ENCODE measurements around the gene GPR55. TPM values are rescaled to one million over a fixed set of nuclear protein-coding genes. Genes with fewer than 3 reads are reported as not detected.
A peak's percentile ranks its signal among the peaks of the same experiment; 100 is the strongest.

The GPR55 gene
- total and polyA plus RNA-seq, 8 donors: 0.06 to 0.24 (median 0.09) TPM; not detected in 3

DNA sequence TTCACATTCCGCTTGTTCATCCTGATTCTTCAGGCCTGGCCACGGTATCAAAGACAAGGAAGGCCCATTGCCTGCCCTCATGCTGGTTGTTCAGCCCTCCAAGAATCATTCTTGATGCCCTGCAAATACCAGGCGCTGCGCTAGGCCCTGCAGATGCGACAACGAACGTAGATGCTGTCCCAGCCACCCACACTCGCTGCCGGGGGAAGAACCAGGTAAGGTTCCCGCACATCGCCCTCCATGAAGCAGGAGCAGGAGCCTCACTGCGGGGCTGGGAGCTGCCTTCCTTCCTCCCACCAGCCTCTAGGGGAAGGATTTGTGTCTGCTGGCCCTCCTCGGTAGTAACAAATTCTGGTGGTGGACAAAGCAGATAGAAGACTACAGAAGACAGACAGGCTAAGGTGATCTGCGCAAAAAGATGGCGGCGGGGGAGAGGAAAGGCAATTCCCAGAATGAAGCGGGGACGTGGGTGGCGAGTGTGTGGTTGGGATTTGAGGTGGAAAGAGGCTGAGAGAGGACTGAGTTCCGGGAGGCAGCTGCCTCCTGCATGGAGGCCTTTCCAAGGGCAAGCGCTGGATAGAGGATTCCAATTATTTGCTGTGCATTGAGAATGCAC, 19.8 kb upstream of the GPR55 start:
- Histone ChIP-seq H3K9me3 (no peaks in the 10 kb centered on the region), H3K27me3 (no peaks in the 10 kb centered on the region), H3K36me3 (no peaks in the 10 kb centered on the region), H3K27ac (no peak overlapping the region), H3K4me3 (no peak overlapping the region), H3K4me1 (no peaks in the 10 kb centered on the region)
- ATAC-seq (no peak), DNase-seq (no peak)
- TF ChIP-seq, protein P1, sequence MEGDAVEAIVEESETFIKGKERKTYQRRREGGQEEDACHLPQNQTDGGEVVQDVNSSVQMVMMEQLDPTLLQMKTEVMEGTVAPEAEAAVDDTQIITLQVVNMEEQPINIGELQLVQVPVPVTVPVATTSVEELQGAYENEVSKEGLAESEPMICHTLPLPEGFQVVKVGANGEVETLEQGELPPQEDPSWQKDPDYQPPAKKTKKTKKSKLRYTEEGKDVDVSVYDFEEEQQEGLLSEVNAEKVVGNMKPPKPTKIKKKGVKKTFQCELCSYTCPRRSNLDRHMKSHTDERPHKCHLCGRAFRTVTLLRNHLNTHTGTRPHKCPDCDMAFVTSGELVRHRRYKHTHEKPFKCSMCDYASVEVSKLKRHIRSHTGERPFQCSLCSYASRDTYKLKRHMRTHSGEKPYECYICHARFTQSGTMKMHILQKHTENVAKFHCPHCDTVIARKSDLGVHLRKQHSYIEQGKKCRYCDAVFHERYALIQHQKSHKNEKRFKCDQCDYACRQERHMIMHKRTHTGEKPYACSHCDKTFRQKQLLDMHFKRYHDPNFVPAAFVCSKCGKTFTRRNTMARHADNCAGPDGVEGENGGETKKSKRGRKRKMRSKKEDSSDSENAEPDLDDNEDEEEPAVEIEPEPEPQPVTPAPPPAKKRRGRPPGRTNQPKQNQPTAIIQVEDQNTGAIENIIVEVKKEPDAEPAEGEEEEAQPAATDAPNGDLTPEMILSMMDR (IDR thresholded peaks at IDR 0.05): no peak
- intact Hi-C loops (cut with DNase I): no loop called here

DNA sequence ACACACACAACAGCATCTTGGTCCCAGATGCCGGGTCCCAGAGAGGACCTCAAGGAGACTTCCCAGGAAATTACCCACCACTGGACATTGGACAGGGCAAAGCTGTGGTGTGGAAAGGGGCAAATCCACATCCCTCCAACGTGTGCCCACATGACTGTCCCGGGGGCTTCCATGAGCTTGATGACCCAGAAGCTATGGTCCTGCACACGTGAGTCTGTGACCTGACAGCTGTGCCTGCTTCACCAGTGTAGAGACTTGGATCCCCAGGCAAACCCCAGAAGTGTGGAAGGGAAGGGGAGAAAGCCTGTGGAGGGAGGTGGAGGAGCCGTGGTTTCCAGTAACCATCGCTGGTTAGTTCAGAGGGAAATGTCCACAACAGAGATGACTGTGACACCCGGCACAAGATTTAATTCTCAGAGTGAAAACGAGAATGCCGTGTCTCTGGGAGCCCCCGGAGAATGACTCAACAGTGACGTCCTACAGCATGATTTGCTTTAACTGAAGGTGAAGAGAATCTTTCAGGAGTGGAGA, 19.1 kb upstream of the GPR55 start:
- Histone ChIP-seq H3K27me3 (no peaks in the 10 kb centered on the region), H3K4me3 (no peak overlapping the region), H3K9me3 (no peaks in the 10 kb centered on the region), H3K36me3 (no peaks in the 10 kb centered on the region), H3K4me1 (no peaks in the 10 kb centered on the region), H3K27ac (no peak overlapping the region)
- TF ChIP-seq, protein P1 (IDR thresholded peaks at IDR 0.05): no peak
- intact Hi-C loops (cut with DNase I): no loop called here
- ATAC-seq: no peak
- DNase-seq: no peak

DNA sequence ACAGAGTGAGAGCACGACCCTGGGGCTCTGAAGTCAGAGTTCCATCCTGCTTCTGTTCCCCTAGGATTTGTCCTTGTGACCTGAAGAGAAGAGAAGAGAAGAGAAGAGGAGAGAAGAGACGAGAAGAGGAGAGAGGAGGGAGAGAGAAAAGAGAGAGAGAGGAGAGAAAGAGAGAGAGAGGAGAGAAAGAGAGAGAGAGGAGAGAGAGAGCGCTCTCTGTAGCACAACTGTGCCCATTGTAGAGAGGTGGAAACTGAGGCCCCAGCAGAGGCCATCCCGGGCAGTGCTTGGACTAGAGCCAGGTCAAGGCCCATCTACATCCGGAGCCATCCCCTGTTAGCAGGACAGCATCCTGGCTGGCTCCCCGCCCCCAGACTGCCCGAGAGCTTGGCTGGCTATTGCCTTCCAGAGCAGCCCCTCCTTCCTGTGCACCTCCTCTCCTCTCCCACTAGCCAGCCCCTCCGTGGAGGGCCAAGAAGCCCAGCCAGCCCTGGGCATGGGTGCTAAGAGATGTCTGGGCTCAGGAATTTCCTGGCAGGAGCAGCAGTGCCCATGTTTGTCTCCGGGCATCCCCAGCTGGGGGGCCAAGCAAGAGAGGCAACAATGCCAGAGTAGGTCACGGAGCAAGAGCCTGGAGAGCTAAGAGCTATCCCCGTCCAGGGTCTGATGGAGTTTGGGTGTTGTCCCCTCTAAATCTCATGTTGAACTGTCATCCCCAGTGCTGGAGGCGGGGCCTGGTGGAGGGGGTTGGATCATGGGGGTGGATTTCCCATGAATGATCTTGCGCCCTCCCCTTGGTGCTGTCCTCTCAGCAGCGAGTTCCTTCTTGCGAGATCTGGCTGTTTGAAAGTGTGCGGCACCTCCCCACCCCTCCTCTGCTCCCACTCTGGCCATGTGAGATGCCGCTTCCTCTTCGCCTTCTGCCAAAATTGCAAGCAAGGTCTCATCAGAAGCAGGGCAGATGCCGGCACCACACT, 18.2 kb upstream of the GPR55 start:
- no peaks in the 10 kb centered on the region for H3K4me1 ChIP-seq
- intact Hi-C loops (cut with DNase I): no loop called here
- H3K27ac ChIP-seq: no peak overlapping the region
- no peaks in the 10 kb centered on the region for H3K9me3 ChIP-seq
- H3K36me3 ChIP-seq: no peaks in the 10 kb centered on the region
- DNase-seq (peak in 1 of 4 donors; percentile 52), ATAC-seq (peak; percentile 75)
- H3K4me3 ChIP-seq: no peak overlapping the region
- no peaks in the 10 kb centered on the region for H3K27me3 ChIP-seq
- TF ChIP-seq, protein P1 (IDR thresholded peaks at IDR 0.05): no peak

DNA sequence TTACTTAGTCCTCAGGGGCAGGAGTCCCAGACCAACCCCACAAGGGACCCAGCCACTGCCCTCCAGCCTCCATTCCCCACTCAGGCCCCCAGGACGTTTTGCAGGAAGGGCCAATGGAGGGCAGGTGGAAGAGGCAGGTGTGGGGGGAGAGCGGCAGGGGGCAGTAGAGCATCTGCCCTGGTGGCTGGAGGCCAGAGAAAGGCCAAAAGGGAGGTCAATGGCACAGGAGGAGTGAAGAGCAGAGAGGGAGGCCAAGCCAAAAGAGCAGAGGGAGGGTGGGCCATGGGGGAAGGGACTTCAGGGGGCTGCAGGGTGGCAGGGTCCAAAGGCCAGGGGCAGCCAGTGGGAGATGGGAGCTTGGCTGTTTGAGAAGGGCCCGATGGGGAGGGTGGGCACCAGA, 17.3 kb upstream of the GPR55 start:
- Histone ChIP-seq H3K36me3 (no peaks in the 10 kb centered on the region), H3K9me3 (peaks cover 0 to 7% of the 10 kb centered on the region in 2 donors), H3K27ac (no peak overlapping the region), H3K4me1 (no peaks in the 10 kb centered on the region), H3K4me3 (no peak overlapping the region), H3K27me3 (no peaks in the 10 kb centered on the region)
- ATAC-seq: no peak
- DNase-seq: no peak
- TF ChIP-seq, protein P1 (IDR thresholded peaks at IDR 0.05): no peak
- intact Hi-C loops (cut with DNase I): no loop called here

All from left lung (tissue), 10 donors.